Stimulated activated naive CD8-positive, alpha-beta T cell treated with anti-CD3 and anti-CD28 coated beads, Interleukin-15, amount 100 ng/mL, for 72 hours (primary cell): ENCODE measurements around the gene GAPT.

Source experiments
- ATAC-seq: fragments of 150-1000 bp; cut with Tn5 transposase; 2 replicates; pipeline ENCODE4 v1.10.0; 2021; ENCODE audit warnings: mild to moderate bottlenecking, moderate library complexity
- DNase-seq, 2 donors: peaks; one replicate each; pipeline ENCODE4 v3.0.0; 2021 to 2022
- H3K27ac Mint-ChIP-seq, 2 donors: one replicate each; pipeline ENCODE4 v1.8.0; 2022; ENCODE audit warnings: mild to moderate bottlenecking in 2 of 2, mixed read lengths in 2 of 2, moderate library complexity in 2 of 2
- H3K27me3 Mint-ChIP-seq: one replicate; pipeline ENCODE4 v1.8.0; 2022; ENCODE audit warnings: mixed read lengths
- H3K4me1 Mint-ChIP-seq: one replicate; pipeline ENCODE4 v1.8.0; 2022; ENCODE audit warnings: mild to moderate bottlenecking, mixed read lengths
- H3K4me3 Mint-ChIP-seq, 2 donors: one replicate each; pipeline ENCODE4 v1.8.0; 2022; ENCODE audit warnings: mild to moderate bottlenecking in 2 of 2, mixed read lengths in 2 of 2, moderate library complexity in 1 of 2
- H3K9me3 Mint-ChIP-seq, 2 donors: one replicate each; pipeline ENCODE4 v1.8.0; 2022; ENCODE audit warnings: mixed read lengths in 2 of 2

GAPT gene

DNA sequence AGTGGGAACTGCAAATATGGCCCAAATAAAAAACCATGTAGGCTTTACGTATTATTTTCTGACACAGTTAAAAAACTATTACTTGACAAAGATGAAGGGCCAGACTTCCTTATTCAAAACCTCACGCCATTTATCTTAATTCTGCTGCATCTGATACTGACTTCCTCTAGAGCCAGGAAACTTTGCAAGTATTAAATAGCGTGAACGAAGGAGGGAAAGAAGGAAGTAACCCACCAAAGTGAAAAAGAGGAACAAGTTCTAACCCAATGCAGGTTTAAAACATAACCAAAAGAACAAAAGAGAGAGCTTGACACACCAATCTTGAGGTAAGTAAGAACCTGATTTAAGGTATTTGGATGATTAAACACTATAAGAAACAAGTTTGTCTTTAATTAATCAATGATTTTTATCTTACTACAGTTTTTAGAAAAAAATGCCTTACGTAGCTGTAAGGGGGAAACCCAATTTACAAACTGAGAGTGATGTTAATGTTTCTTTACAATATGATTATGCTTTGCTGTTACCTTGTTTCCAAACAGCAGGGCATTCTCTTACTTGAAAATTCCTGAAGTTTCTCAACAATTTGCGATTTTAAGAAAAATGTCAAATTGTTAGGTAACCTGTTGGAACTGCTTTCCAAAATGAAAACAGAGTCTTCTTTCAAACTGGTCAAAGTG lies at the start of gene GAPT:
Gene GAPT (plus strand): TSS at position 220 of the 677 bp plus-strand sequence. CDS start 3,102 bp downstream, outside the sequence.
- Mint-ChIP-seq H3K9me3 (no peaks in the 10 kb centered on the region), H3K4me3 (no peak within 1 kb of the TSS), H3K27me3 (peaks cover 7% of the 10 kb centered on the region), H3K27ac (no peak within 1 kb of the TSS), H3K4me1 (no peaks in the 10 kb centered on the region)
- ATAC-seq (no peak), DNase-seq (no peak)

DNA sequence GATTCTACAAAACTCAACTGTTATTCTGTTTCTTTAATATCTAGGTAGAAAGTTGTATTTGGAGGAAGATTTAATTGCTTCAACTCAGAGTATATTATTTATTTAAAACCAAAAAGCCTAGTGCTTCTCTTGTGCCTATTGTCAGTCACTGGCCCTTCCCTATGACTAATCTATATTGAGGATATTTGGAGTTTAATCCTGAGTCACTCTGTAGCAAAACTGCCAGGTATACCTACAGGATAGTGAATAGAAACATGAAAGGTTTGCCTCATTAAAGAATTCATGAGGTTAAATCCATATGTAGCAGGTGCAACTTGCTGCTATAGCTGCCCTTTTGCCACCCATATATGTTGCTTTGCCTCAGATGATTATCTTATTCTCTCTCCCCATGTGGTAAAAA lies 46.4 kb upstream of the GAPT start:
- Mint-ChIP-seq H3K27ac (no peak overlapping the region), H3K9me3 (no peaks in the 10 kb centered on the region), H3K4me1 (no peaks in the 10 kb centered on the region), H3K27me3 (peaks cover 12% of the 10 kb centered on the region), H3K4me3 (no peak overlapping the region)
- ATAC-seq (no peak), DNase-seq (no peak)

GRCh38 chr5:58446024-58446423 lies 45.2 kb upstream of the GAPT start:
- DNase-seq (no peak), ATAC-seq (no peak)
- H3K9me3 Mint-ChIP-seq, result no peaks in the 10 kb centered on the region
- H3K4me1 Mint-ChIP-seq, result no peaks in the 10 kb centered on the region
- no peak overlapping the region for H3K27ac Mint-ChIP-seq
- H3K4me3 Mint-ChIP-seq, result no peak overlapping the region
- H3K27me3 Mint-ChIP-seq, result peaks cover 12% of the 10 kb centered on the region

DNA sequence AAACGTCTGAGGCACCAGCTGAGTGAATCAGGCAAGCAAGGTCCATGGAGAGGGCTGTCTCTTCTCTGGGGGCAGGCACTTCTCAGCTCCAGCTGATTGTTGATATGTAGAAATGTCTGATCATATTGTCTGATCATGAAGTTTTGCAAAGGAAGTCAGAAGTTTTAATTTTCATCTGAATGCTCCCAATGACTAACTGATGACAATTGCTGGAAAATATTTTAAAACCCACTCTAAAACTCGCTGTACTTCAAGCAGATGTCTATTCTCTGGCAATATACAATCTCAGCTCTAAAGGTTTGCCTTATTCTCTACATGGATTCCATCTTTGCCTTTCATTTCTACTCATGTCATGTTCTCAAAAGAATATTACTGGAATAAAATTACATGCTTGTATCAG lies 44.0 kb upstream of the GAPT start:
- DNase-seq (no peak), ATAC-seq (no peak)
- H3K4me1 Mint-ChIP-seq, result no peaks in the 10 kb centered on the region
- no peaks in the 10 kb centered on the region for H3K9me3 Mint-ChIP-seq
- H3K4me3 Mint-ChIP-seq, result no peak overlapping the region
- H3K27me3 Mint-ChIP-seq, result peaks cover 12% of the 10 kb centered on the region
- H3K27ac Mint-ChIP-seq, result no peak overlapping the region

GRCh38 chr5:58450018-58450417 lies 41.2 kb upstream of the GAPT start:
- H3K27ac Mint-ChIP-seq, result no peak overlapping the region
- DNase-seq, result no peak
- H3K4me3 Mint-ChIP-seq, result no peak overlapping the region
- H3K9me3 Mint-ChIP-seq, result no peaks in the 10 kb centered on the region
- ATAC-seq, result no peak
- H3K4me1 Mint-ChIP-seq, result no peaks in the 10 kb centered on the region
- peaks cover 12% of the 10 kb centered on the region for H3K27me3 Mint-ChIP-seq

DNA sequence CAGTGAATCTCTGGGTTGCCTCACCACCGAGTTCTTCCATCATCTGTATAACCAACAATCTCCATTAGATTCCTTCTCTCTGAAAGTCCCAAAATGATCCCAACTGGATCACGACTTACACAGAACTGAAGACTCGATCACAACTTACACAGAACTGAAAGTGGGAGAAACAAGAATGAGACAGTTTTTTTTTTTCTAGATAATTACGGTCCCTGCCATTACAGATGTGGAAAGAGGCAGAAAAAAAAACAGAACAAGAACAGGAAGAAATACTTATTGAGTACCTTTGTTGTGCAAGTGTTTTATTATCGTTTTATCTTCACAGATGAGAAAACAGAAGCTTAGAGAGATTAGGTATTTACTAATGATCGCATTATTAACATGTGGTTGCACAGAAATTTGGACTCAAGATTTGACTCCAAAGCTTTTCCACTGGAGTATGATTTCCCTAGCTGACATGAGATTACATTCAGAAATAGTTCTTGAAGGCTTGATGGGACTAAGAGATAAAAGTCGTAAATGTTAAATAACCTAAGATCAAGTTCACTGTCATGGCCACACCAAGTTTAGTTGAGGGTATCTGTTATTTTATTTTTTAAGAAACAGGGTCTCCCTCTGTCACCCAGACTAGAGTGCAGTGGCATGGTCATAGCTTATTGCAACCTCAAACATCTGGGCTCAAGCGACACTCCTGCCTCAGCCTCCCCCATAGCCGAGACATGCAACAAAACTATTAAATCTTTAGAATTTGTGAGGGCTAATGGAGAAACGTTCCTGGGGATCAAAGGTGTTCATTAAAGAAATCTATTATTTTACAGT lies 40.2 kb upstream of the GAPT start:
- ATAC-seq (no peak), DNase-seq (no peak)
- H3K27me3 Mint-ChIP-seq, result peaks cover 12% of the 10 kb centered on the region
- no peaks in the 10 kb centered on the region for H3K9me3 Mint-ChIP-seq
- no peaks in the 10 kb centered on the region for H3K4me1 Mint-ChIP-seq
- no peak overlapping the region for H3K27ac Mint-ChIP-seq
- no peak overlapping the region for H3K4me3 Mint-ChIP-seq

DNA sequence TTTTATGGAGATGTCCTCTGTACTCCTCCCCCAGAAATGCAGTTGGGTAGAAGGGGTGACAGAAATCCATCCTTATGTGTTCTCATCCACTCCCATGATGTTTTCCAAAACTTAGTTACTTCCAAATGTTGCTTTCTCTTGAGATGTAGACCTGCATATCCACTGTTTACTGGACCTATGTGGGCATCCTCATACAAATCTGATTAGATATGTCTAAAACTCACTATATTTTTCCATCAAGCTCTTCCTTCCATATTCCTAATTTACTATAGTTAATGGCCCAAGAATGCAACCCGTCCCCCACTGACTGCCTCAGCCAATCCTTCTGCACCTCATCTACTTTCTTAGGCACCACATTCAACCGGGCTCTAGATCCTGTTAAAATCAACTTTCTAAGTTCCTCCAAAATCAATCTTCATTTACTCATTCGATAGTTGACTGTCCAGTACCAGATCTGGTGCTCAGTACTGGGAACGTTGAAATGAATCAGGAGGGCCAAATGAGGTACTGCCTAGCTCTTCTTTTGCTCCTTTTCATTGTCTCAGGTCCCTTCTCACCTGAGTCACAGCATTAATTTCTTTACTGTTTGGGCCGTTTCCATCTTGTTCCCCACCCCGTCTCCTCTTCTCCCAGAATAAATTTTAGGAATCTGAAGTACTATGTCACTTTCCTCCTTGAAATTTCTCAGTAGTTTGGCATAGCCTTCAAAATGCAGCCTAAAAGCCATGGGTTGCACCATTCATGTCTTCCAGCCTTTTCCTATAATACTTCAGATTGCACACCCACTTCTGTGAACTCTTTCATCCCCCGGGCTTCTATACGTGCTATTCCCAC lies 39.3 kb upstream of the GAPT start:
- H3K9me3 Mint-ChIP-seq, result no peaks in the 10 kb centered on the region
- no peaks in the 10 kb centered on the region for H3K4me1 Mint-ChIP-seq
- no peak for DNase-seq
- no peak overlapping the region for H3K4me3 Mint-ChIP-seq
- H3K27me3 Mint-ChIP-seq, result peaks cover 3% of the 10 kb centered on the region
- ATAC-seq, result no peak
- H3K27ac Mint-ChIP-seq, result no peak overlapping the region

DNA sequence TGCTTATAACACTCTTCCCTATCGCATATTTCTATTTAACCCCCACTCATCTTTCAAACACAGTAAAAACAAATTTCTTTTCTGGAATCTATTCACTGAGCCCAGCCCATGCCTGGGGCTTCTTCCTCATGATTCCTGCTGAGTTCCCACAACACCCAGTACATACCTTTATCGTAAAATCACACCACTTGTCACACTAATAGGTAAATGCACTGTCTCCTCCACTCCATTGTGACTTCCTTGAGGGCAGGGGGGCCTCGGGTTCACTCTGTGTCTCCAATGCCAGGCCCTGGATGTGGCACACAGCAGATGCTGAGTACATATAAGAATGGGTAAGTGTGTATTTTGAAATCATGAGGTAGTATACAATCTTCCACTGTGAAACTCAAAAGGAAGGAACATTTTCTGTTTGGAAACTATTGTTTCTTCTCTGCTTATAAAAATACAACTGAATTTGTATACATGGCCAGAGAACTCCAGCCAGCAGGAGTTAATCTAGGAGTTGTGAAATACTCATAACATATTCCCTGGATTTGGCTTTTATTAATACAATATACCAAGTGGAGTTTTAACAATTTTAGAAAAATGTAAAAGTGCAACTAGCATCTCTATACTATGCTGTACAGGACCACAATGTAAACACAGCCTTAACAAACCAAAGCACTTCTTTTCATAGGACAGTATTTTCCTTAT lies 38.5 kb upstream of the GAPT start:
- Mint-ChIP-seq H3K27me3 (no peaks in the 10 kb centered on the region), H3K4me1 (no peaks in the 10 kb centered on the region), H3K27ac (no peak overlapping the region), H3K4me3 (no peak overlapping the region), H3K9me3 (no peaks in the 10 kb centered on the region)
- DNase-seq (no peak), ATAC-seq (no peak)

- no peak overlapping the region for H3K4me3 Mint-ChIP-seq
Measured at GRCh38 chr5:58453306-58453705, 37.9 kb upstream of the GAPT start.

DNA sequence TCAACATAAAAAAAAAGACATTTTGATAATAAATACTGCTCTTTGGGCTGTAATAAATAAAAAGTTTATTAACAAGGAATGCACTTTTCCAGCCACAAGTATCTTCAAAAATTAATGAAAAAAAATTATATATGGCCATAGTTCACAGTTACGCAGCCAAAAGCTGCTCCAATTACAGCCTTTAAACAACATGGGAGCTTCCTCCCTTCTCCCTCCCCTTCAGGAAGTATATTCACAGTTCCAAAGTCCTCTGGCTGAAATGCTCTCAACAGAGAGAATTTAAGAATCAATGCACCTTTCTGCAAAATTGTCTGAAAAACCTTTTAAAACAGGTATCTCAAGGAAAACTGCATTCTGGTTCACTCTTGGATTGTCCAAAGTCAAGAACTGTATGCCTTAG lies 37.2 kb upstream of the GAPT start:
- Mint-ChIP-seq H3K27me3 (peaks cover 11% of the 10 kb centered on the region), H3K4me1 (peaks cover 5% of the 10 kb centered on the region), H3K9me3 (no peaks in the 10 kb centered on the region), H3K27ac (no peak overlapping the region), H3K4me3 (no peak overlapping the region)
- ATAC-seq (no peak), DNase-seq (no peak)

More at GRCh38 chr5:58453306-58453705, 37.9 kb upstream of the GAPT start:
- DNase-seq (no peak), ATAC-seq (no peak)
- H3K27ac Mint-ChIP-seq, result no peak overlapping the region
- H3K4me1 Mint-ChIP-seq, result no peaks in the 10 kb centered on the region
- no peaks in the 10 kb centered on the region for H3K9me3 Mint-ChIP-seq
- H3K27me3 Mint-ChIP-seq, result peaks cover 4% of the 10 kb centered on the region

DNA sequence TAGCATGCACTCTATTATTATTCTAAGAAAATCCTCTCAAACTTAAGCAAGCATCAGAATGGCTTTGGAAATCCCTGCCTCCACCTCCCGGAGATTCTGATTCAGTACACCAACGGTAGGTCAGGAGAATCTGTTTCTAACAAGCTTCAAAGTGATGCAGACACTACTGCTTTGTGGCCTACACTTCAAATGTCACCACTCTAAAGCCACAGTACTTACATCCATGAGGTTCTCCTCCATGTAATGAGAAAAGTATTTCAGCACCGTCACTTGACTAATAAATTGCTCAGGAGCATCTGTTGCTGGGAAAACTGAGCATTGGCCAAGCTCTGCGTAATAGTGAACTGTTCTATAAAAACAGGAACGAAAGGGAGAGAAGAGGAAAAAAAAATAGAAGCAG lies 36.2 kb upstream of the GAPT start:
- DNase-seq (no peak), ATAC-seq (no peak)
- Mint-ChIP-seq H3K4me1 (peaks cover 9% of the 10 kb centered on the region), H3K27ac (no peak overlapping the region), H3K4me3 (no peak overlapping the region), H3K27me3 (peaks cover 19% of the 10 kb centered on the region), H3K9me3 (no peaks in the 10 kb centered on the region)

DNA sequence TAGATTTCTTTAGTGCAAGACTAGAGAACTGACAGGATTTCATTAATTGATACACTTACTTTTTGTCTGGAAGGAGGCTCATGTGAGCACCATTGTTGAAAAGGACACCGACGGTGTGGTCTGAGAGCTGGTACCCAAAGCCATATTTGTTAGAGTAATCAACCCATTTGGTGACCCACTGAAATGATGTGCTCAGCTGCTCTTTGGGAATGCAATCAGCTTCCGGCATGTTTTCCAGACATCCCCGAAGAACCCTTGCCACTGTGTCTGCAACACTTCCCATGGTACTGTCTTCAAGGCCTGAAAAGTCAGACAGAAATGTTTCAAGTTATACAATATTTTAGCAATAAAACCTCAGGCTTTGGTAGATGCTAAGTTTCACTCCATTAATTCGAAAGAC lies 35.8 kb upstream of the GAPT start:
- Mint-ChIP-seq H3K27me3 (peaks cover 19% of the 10 kb centered on the region), H3K4me1 (peaks cover 9% of the 10 kb centered on the region), H3K4me3 (no peak overlapping the region), H3K9me3 (no peaks in the 10 kb centered on the region), H3K27ac (no peak overlapping the region)
- ATAC-seq, result no peak
- DNase-seq, result no peak

DNA sequence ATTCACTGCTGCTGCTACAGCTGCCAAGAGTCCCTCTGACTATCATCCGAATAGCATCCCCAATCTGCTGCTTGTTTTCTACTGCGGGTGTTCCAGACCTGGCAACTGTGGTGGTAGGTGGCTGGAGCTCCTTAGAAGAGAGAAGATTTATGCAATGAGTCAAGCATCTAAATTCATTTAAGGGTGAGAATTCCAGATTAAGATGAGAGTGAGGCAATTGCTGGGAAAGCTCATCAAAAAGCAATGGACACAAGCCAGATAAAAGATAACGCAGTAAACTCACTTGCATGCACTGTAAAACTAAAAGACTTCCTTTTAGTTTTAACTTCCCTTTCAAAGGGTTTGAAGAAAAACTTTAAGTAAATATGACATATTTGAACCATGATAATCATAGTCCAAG lies 35.2 kb upstream of the GAPT start:
- ATAC-seq (no peak), DNase-seq (no peak)
- Mint-ChIP-seq H3K9me3 (no peaks in the 10 kb centered on the region), H3K4me1 (peaks cover 13% of the 10 kb centered on the region), H3K27ac (no peak overlapping the region), H3K27me3 (peaks cover 19% of the 10 kb centered on the region), H3K4me3 (no peak overlapping the region)

DNA sequence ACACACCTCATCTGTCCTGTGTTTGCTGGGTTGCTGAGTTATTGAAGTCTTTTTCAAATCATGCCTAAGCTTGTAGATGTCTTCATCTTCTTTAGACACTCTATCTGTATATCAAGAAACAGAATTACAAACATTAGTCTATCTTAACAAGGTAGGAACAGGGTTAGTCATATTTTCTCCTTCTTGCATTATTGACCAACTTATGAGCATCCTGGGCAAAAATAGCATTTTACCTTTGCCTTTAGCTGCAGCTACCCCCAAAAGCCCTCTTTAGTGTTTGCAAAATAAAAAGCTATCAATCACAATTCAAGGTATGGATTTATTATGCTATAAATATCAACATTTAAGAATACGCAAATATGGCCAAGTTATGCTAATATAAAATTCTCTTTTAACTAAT lies 34.7 kb upstream of the GAPT start:
- ATAC-seq, result no peak
- Mint-ChIP-seq H3K27ac (no peak overlapping the region), H3K9me3 (no peaks in the 10 kb centered on the region), H3K4me1 (peaks cover 17% of the 10 kb centered on the region), H3K27me3 (peaks cover 19% of the 10 kb centered on the region), H3K4me3 (no peak overlapping the region)
- DNase-seq, result no peak

GRCh38 chr5:58457050-58457449 lies 34.2 kb upstream of the GAPT start:
- Mint-ChIP-seq H3K27ac (no peak overlapping the region), H3K27me3 (peaks cover 19% of the 10 kb centered on the region), H3K4me3 (no peak overlapping the region), H3K9me3 (no peaks in the 10 kb centered on the region), H3K4me1 (peaks cover 17% of the 10 kb centered on the region)
- DNase-seq (no peak), ATAC-seq (no peak)
